ENCODE data around the gene SGPL1.
"Not testable (repeated sequence)": the region's sequence is repeated elsewhere in the genome, so short reads cannot be mapped to it uniquely, and the experiment has no call there.

The SGPL1 gene

DNA sequence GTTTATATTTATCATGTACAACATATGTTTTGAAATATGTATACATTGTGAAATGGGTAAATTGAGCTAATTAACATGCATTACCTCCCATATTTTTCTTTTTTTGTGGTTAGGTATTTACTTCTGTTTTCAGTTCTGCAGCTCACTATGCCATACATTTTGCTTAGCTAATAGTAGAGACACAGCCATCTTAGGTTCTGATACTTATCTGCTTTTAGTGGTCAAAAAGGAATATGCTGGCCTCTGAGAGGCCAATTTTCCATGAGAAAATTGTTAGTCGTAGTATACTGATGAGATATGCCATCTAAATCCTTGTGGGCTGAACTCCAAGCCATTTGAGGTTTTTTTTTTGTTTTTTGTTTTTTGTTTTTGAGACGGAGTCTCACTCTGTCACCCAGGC lies 31.0 kb downstream of the SGPL1 start:
- no peak for DNase-seq

DNA sequence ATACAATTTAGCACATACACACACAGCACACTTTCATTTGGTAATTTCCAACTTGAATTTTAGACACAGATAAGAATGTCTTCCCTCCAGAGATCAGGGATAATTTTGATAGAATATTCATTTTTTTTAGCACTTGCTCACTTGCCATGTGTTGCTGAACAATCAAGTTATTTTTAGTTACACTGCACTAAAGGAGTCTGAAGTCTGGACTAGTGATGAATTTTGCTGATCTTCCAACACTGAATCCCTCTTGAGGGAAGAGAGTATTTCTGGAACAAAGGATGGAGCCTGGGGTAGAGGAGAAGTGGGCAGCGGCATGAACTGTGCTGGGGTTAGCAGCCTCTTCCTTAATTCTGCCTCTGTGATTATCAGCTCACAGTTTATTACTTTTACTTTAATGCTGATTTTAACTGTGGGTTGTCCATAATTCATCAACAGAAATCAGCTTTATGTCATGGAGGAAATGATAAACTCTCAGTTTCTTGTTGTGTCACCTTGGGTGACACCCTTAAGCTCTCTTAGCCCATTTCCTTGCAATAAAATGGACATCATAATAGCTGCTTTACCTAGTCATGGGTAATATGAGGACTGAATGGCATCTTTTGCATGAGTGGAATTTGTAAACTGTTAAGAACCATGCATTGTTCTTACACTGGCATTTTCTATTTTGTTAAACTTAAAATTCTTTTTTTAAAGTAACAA lies 32.1 kb downstream of the SGPL1 start:
- no peak for DNase-seq

DNA sequence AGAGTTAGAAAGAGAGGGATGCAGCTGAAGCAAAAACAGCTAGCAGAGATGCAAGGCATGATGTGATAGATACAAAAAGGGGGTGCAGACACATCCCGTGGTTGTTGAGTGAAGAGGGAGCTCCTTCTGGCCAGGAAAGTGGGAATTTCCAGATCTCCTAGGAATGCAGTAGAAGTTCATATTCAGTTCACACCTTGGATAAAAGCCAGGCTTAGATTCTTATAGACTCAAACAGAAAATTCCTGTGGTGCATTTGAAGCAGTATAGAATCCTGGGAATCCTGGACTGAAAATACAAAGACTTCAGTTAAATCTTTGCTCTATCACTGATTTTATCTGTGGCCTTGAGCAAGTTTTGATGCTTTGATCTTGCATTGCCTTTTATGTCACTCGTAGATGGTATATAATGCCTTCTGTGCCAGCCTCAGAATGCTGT lies 33.9 kb downstream of the SGPL1 start:
- no peak for DNase-seq

DNA sequence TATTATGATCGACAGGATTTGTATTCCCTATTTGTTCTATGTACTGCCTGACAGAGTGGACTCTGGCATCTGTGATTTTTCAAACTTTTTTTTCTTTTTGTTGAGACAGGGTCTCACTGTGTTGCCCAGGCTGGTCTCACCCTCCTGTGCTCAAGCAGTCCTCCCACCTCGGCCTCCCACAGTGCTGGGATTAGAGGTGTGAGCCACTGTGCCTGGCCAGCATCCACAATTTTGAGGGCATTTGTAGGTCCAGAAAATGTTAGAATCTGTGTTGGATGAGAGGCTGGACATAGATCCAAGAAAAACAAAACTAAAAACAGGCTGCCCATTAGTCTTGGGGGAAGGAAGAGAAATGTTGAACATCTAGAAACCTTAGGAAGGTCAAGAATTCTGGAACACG lies 34.3 kb downstream of the SGPL1 start:
- DNase-seq: no peak

DNA sequence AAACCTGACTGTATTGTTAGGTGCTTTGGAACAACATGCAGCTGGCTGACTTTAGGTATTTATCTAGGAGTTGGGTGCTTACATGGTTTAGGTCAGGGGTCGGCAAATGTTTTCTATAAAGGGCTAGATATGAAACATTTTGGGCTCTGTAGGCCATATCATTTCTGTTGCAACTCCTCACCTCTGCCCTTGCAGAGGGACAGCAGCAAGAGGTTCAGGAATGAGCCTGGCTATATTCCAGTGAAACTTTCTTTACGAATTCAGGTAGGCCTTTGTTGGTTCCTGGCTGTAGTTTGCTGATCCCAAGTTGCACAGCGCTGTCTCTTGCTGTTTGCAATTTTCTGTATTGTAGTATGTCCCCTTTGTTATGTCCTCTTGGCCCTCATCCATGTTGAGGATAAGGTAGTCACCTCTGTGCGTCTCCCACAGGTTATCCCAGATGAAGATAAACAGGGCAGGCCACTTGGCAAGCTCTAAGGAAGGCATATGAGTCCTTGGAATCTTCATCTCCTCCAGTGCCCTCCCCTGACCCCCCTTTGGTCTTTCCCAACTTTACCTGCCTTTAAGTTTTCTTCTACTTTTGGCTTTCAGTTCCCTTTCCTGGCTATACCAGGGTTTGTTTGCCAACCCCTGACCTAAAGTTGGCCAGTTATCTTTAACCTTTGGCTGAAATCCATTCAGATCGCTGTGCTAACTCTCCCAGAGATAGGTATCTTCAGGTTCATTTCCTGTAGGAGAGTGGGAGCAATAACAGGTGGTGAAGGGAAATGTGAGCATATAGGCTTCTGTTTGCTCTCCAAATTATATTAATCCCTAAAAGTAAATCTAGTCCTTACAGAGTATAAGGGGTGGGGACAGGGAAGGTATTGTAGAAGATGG lies 36.1 kb downstream of the SGPL1 start:
- DNase-seq: no peak

DNA sequence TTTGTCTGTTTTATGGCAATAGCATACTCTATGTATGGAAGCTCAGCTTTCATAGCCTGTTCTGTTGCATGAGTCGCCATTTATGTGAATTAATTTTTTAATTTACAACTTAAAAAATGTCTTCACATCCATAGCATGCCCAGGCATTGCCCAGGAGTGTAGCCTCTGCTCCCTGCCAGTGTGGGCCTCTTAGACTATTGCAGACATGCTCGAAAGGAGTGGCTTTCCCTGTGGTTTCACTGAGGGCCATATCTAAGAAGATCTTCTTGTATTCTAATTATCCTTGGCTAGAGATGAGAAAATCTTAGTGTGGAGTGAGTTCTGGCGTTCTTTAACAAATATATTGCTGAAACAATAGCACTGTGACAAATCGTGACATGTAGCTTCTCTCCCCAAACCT lies 37.3 kb downstream of the SGPL1 start:
- DNase-seq: no peak

DNA sequence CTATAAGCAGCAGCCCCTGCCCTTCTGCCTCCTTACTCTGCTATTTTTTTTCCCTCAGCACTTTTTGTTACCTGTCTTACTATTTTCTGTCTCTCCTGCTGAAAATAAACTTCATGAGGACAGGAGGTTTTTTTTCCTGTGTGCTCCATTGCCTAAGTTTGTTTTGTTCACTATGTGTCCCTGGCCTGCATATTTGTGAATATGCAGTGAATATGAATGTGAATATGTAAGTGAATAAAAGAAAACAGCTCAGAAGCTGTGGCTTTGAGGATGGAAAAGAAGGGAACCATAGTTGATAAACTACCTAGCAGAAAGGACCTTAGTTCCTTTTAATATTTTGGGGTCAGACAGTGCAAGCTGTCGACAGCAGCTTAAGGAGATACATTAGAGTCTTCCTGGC lies 37.7 kb downstream of the SGPL1 start:
- DNase-seq: no peak

DNA sequence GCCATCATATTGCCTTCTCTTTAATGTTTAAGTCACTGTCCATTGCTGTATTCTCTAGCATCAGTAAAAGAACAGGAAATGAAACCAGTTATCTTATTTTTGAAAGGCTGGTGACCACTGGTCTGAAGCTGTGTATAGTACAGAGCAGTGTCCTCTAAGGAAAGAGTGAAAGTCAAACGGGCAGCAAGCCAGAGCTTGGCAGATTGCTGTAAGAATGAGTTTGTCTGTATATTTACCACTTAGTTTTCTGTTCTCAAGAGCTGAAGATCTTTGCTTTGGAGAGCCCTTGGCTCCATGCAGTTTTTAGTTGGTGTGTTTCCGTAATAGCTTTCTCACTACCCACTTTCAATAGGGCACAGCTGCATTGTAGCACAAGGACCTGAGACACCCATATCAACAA lies 40.7 kb downstream of the SGPL1 start:
- DNase-seq: no peak

DNA sequence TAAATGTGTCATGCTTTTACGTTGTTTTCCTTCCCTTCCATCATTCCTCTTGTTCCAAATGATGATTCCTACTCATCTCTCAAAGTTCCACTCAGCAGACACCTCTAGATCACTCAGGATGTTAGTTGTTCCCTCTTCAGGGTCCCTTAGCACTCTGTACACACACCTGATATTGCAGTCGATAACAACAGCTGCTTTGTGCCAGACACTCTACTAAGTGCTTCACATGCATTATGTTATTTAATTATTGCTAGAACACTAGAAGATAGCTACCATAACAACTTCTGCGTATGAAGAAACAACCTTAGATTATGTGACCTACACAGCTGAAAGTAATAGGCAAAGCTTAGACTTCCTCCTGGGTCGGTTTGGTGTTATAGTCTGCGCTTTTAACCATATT lies 43.0 kb downstream of the SGPL1 start:
- no peak for DNase-seq

DNA sequence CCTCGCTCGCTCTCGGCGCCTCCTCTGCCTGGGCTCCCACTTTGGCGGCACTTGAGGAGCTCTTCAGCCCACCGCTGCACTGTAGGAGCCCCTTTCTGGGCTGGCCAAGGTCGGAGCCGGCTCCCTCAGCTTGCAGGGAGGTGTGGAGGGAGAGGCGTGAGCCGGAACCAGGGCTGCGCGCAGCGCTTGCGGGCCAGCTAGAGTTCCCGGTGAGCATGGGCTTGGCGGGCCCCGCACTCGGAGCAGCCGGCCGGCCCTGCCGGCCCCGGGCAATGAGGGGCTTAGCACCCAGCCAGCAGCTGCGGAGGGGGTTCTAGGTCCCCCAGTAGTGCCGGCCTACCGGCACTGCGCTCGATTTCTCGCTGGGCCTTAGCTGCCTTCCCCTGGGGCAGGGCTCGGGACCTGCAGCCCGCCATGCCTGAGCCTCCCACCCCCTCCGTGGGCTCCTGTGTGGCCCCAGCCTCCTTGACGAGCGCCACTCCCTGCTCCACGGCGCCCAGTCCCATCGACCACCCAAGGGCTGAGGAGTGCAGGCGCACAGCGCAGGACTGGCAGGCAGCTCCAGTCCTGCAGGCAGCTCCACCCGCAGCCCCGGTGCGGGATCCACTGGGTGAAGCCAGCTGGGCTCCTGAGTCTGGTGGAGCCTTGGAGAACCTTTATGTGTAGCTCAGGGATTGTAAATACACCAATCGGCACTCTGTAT lies 45.9 kb downstream of the SGPL1 start:
- DNase-seq: not testable (repeated sequence)

DNA sequence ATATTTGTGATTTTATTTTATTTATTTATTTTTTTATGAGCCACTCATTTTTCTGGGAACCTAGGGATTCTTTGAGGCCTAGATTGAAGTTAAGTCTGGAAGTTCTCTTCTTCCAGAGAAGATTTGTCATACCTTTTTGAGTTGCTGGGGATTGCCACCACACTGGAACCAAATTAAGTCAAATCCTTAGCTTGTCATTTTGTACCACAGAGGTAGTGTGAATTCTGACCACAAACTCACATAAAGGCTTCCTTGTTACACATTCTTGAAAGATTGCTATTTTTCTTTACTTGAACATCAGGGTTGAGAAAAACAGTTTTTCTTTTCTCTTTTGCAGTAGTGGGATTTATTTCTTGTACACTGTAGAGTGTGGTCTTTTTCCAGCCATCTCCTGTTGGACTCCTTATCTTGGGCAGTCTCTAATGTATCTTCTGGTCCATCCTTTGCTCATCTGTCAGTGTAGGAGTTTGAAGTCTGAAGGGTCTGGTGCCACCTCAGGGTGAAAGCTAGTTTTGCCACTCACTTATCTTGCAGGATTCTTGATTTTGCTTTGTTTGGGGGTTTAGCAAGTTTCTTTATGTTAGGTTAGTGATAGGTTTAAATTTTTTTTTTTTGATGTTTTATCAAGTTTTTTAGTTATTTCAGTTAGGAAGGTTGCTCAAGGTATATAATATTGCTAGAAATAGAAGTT lies 47.9 kb downstream of the SGPL1 start:
- DNase-seq: no peak

DNA sequence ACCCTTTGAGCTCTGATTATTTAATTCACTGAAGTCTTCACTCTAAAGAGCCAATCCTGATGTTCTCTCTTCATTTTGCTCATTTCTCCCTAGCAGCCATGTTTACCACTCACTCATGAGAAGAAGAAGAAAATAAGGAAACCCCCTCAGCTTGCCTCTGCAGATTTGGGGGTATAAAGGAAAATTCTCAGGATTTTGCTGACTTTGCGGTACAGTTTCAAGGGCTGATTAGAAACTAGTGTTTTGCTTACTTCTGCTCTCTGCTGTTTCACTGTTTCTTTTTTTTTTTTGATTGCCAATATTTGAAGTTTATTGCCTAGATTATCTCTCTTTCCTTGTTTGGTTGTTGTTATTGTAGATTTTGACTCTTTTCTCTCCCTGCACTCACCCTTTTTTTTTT lies 49.2 kb downstream of the SGPL1 start:
- no peak for DNase-seq

DNA sequence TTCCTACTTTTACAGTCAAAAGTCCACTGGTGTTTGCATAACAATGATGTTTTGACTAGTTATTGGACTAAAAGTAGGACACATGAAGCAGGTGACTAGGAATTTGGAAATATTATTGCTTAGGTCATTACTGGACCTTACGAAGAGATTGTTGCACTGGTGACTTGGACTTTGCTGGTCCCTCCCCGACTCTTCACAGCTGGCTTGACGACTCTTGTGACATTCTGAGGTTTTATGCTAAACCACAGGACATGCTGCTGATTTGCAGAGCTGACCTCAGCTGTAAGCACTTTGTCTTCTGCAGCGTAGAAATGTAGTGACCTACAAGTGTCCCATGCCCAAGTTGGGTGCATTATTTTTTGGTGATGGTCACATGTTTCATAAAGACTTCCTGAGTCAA lies 50.7 kb downstream of the SGPL1 start:
- no peak for DNase-seq

DNA sequence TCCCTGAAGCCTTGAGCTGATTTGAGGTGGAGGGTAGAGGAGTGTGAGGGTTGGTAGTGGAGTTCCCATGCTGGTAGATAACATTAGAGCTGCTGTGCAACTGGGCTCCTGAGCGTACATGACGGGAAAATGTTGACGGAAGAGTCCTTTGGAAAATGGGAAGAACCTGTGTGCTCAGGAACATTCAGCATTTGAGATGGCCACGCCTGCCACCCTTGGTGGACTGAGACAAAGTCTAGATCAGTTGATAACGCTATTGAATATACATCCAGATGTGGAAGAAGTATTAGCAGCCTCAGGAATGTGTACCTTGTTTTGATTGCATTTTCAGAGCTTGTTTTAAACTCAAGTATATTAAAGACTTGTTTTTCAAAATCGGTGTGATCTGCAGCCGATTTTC lies 56.5 kb downstream of the SGPL1 start:
- DNase-seq: no peak

DNA sequence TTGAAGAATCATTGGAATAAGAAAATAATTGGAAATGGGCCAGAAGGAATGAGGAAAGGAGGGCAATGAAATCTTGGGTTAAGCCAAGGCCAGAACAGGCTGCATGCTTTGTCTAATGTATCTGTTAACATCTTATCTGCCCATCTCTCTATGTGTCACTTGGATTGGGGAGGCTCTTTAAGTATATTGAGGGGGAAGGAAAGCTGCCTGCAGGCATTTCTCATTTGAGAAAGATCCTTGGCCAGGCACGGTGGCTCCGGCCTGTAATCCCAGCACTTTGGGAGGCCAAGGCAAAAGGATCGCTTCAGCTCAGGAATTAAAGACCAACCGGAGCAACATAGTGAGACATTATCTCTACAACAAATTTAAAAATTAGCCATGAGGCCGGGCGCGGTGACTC lies 58.3 kb downstream of the SGPL1 start:
- no peak for DNase-seq

DNA sequence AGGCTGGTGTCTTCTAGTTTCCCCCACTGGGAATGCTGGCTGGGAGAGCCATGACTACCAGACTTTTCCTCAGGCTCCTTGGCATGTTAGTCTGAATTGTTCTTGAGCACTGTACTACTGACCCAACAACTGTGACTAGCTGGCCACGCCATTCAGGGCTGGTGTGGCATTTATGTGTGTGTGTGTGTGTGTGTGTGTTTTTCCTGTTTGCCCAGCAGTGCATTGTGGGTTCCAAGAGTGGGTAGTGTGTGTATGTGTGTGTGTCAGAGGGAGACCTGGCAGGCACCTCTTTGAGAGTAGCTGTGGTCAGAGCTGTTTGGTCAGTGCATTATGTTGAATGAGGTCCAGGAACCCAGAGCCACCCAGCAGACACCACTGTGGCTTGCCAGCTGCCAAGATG lies 63.5 kb downstream of the SGPL1 start:
- DNase-seq: no peak

DNA sequence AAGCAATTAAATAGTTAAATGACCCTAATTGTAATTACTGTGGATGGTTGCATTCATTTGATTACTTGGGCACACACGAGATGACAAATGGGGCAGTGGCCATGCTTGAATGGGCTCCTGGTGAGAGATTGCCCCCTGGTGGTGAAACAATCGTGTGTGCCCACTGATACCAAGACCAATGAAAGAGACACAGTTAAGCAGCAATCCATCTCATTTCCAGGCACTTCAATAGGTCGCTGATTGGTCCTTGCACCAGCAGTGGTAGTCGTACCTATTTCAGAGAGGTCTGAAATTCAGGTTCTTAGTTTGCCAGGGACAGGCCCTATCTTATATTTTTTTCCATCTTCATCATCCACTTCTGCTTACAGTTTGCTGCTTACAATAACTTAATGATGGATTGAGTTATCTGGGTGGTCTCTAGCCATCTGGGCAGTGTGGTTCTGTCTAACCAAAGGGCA lies 64.4 kb downstream of the SGPL1 start:
- DNase-seq: peak; percentile 83

DNA sequence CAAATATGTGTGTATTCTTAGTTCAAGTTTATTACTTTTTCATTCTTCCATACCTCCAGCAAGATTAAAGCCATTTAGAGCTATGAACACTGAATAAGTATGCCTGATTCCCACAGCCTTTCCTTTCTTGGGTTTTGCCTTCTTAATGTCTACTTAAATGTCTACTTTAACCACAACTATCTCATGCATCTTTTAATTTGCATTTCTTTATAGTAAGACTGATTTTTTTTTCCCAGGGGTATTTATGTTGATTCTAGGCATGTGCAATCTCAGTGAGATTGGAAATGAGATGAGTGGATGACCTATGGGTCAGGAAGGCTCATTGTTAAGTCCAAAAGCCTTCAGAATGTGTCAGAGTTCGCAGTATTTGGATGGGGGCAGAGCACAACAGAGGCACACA lies 69.0 kb downstream of the SGPL1 start:
- DNase-seq: no peak

DNA sequence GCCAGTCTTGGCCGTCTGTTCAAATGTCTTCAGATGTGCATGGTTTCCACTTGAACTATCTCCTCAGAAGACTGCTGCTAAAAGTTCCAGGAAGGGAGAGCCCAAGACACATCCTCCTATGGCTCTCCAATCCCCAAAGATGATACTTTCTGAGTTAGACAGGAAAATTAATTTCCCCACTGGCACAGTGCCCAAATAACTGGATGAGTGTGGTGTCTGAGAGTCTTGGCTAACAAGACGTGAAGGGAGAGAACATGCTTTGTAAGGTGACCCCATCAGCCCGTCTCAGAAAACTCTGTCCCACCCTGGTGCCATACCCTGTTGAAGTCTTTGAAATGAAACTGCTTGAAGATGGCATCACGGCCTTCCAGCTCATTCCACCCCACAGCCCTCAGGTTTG lies 69.7 kb downstream of the SGPL1 start:
- DNase-seq: no peak

DNA sequence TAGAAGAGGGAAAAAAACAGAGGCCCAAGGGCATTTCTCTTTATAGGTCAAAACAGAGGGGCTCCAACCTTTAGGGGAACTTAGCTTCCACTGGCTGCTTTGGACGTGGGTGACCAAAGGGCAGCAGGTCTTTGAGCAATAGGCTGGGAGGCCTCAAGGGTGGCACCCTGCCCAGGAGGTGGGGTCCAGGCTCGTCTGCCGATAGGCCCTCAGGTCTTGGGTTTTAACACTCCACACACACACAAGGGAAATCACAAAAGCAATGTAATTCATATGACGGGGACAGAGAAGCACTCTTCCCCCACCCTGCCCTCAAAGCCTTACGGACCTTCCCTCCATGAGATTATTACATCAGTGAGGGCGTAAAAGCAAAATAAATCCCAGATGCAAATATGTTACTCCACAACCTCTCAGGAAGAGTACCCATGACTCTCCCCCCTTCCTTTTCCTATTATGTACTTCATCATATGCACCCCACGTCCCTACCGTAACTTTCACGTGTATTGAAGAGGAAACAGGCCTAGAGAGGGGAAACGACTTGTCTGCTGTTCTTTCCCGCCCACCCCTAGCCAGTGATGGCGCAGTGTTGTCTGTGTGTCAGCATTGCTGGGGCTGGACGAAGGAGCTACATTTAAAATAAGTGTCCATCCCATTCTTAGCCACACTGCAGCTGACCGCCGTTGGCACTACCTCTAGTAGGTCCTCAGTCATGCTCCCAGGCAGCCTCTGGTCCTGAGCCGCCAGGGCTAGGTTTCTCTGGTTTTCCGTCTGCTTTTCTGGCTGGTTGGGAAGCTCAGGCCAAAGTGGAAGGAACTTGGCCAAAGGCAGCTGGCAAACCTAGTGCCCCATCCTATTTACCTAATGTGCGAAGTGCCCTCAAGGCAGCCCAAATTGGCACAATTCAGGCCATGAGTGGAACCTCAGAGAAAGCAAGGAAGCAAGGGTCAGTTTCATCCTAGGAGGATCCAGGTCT lies 70.5 kb downstream of the SGPL1 start:
- DNase-seq: no peak

DNA sequence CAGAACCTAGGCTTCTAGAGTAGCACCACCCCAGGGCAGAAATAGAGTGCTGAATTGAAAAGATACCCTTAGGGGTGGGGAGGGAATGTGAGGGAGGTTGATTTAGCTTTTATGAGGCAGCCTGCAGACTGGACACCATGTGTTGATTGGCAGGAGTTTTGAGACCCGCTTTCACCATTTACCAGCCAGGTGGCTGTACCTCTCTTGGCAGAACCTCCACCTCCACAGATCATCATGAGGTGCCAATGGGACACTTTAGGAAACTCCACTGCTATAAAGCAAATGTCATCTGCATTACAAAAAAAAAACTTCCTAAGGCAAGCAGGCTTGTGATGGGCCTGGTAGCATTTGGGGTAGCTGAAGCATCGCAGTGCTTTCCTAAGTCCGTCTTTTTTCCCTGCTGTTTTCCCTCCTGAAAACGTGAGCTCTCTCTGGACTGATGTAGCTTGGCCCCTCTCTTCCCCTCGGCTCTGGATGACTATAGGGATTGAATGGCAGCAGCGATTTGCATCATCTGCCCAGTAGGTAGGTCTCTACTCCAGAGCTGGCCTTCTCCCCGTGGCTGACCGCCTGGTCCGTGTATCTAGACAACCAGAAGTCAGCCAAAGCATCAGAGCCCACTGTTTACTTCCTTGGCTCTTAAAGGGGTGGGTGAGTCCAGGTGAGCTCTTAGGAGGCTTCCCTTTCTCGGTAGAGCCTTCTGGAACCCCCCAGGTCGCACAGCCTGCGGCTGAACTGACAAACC lies 71.3 kb downstream of the SGPL1 start:
- no peak for DNase-seq
